Erythroblast (primary cell): ENCODE measurements around the gene BSPRY.
A peak's percentile ranks its signal among the peaks of the same experiment; 100 is the strongest.
"Not testable (repeated sequence)": the region's sequence is repeated elsewhere in the genome, so short reads cannot be mapped to it uniquely, and the experiment has no call there.

ENCODE experiments used
- DNase-seq, 2 experiments: peaks; one replicate each; lab custom pipeline; 2025; lab: John Stamatoyannopoulos, UW
- GATA1 ChIP-seq: IDR thresholded peaks from 2 replicates; pipeline ENCODE4 v1.6.1; 2011; ENCODE audit warnings: low read depth, mild to moderate bottlenecking, control low read depth, low read length, moderate library complexity
- POLR2A ChIP-seq: IDR thresholded peaks from 2 replicates; pipeline ENCODE4 v1.6.1; 2011; ENCODE audit warnings: mild to moderate bottlenecking, low read length

The BSPRY gene

DNA sequence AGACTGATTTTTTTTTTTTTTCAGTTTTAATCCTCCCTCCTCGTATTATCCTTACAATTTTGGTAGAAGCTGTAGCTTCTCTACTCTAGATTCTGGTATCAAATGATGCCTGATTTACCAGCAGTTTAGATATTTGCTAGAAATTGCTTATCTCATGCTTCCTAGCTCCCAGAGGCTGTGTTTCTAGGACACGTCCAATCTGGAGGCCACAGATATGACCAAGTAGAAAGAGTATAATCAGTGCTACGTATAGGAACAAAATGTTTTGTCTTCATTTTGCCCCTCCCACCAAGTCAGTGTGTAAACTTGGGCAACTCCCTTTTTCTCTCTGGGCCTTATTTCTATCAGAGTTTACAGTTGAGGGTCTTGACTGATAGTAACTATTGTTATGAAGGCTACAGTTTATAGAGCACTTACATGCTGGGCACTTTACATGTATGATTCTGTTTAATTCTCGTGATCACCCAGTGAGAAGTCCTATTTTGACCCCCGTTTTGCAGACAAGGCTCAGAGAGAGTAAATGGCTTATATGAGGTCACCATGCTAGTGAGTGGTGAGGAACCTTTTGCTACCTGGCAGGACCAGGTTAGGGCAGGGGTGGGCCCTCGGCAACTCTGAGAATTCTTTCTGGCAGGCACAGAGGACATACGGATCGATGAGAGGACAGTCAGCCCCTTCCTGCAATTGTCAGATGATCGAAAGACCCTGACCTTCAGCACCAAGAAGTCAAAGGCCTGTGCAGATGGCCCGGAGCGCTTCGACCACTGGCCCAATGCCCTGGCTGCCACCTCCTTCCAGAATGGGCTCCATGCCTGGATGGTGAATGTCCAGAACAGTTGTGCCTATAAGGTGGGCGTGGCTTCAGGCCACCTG lies 19.9 kb downstream of the BSPRY start:
- DNase-seq, result peak; percentile 70 to 91
- TF ChIP-seq GATA1, result peak; percentile 92
- peak; percentile 24 for TF ChIP-seq POLR2A

DNA sequence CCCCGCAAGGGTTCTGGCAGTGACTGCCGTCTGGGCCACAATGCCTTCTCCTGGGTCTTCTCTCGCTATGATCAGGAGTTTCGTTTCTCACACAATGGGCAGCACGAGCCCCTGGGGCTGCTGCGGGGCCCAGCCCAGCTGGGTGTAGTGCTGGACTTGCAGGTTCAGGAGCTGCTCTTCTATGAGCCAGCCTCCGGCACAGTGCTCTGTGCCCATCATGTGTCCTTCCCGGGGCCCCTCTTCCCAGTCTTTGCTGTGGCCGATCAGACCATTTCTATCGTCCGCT lies 20.5 kb downstream of the BSPRY start:
- DNase-seq, result no peak
- no peak for TF ChIP-seq GATA1
- no peak for TF ChIP-seq POLR2A

DNA sequence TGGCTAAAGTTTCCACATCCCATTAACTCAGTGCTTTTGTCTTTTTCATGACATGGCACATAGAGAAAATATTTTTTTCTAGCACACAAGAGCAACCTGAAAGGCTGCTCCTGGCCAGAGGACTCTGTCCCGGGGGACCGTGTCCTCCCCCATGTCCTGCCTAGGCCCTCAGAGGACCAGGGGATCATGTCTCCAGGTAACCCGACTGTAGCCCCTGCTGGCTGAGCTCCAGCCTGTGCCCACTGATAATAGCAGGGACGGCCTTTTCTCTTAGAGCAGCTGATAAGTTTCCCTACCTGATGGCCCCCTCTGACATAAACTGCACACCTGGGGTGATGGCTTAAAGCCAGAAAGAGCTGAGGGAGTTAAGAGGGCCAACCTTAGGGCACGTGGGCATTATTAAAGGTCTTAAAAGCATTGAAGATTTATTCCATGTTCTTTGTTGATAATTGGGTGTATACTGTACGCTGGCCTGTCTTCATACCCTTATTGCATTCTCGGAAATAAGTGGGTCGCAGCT lies 21.5 kb downstream of the BSPRY start:
- no peak for TF ChIP-seq POLR2A
- TF ChIP-seq GATA1, result no peak
- no peak for DNase-seq

DNA sequence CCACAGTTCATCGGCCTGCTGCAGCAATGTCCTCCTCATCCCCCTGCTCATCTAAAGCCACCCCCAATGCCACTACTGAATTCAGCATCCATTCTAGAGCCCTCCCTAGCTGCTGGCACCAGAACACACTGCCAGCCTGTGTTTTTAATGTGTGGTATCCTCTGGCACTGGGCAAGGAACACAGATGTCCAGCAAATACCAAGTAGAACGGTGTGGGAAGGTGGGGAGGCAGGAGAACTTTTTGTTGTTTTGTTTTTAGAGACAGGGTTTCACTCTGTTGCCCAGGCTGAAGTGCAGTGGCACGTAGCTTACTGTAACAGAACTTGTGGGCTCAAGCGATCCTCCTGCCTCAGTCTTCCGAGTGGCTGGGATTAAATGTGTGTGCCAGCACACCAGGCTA lies 22.7 kb downstream of the BSPRY start:
- DNase-seq, result no peak
- TF ChIP-seq POLR2A (no peak), GATA1 (no peak)

DNA sequence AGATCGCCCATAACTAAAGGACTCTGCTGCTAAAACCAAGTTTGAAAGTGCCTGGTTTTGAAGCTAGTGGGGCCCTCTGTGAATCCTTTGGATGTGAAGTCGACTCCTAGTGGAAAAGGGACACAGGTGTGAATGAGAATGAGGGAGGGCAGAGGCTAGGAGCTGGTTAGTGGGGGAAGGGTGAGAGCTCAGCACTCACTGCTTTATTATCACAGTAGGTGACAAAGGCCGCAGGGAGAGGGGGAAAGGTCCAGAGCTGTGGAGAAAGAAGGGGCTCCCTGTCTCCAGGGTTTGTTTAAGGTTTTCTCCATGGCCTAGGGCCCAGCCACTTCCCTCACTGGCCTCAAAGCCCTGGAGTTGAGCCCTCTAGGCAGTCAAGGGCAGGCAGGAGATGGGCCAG lies 23.9 kb downstream of the BSPRY start:
- TF ChIP-seq POLR2A, result no peak
- TF ChIP-seq GATA1, result no peak
- DNase-seq, result no peak

DNA sequence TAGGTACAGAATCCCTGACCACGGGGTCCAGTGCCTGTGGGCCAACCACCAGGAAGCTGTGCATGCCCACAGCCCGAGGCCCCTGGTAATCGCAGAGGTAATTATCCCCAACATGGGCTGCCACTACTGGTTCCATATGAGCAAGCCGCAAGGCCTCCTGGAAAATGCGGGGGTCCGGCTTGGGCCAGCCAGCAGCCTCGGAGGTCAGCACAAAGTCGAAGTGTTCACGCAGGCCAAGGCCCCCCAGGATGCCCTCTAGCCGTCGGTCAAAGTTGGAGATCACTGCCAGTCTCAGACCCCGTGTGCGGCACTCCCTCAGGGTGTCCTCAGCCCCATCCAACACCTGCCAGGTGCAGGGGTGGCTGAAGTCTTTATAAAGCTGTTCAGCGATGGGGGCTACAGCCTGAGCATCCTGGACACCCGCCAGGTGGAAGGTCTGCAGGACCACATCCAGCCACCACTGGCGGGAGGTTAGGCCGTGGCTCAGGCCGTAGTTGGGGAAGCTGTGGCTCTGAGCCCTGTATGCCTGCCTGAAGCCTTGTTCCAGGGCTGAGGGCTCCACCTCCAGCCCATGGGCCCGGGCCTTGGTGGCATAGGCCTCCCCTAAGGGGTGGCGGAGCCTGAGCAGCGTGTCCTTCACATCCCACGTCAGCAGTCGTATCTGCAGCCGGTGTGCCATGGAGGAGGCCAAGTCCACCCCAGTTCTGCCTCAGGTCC lies 24.5 kb downstream of the BSPRY start:
- TF ChIP-seq GATA1, result no peak
- no peak for TF ChIP-seq POLR2A

DNA sequence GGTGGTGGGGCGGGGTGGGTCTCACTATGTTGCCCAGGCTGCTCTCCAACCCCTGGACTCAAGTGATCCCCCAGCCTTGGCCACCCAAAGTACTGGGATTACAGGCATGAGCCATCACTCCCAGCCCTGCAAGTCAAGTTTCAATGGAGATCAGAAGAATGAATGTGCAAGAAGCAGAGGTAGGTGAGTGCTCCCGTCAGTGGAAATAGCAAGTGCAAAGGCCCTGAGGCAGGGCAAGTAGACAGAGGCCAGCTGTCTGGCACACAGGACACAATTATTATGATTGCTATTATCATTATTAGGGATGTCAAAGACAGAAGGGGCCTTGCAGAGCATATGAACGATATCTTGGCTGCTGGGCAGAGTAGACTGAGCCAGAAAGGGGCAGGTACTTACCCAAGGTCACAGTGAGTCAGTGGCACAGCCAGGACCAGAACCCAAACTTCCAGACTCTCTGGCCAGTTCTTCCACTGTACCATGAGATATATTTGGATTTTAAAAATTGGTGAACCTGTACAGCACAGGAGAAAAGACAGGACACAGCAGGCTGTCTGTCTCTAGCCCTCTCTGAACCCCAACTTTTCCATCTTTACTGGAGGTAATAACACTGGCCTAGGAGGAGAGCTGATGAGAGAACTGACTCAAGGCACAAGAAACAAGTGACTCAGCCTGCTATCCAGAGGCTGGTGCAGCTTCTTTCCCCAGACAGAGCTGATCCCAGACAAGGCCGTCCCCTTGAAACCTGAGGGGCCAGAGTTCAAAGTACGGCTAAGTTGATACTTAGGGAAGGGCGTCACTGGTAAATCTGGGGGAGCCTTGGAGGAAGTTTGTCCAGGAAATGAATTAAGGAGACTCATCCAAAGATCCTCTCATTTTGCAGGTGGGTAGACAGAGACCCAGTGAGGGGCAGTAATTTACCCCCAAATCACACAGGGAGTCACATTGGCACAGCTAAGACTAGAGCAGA lies 26.0 kb downstream of the BSPRY start:
- TF ChIP-seq POLR2A (no peak), GATA1 (no peak)
- DNase-seq, result peak in 1 of 2 experiments; percentile 50

More for the DNA sequence above, 24.5 kb downstream of the BSPRY start:
- DNase-seq, result no peak

DNA sequence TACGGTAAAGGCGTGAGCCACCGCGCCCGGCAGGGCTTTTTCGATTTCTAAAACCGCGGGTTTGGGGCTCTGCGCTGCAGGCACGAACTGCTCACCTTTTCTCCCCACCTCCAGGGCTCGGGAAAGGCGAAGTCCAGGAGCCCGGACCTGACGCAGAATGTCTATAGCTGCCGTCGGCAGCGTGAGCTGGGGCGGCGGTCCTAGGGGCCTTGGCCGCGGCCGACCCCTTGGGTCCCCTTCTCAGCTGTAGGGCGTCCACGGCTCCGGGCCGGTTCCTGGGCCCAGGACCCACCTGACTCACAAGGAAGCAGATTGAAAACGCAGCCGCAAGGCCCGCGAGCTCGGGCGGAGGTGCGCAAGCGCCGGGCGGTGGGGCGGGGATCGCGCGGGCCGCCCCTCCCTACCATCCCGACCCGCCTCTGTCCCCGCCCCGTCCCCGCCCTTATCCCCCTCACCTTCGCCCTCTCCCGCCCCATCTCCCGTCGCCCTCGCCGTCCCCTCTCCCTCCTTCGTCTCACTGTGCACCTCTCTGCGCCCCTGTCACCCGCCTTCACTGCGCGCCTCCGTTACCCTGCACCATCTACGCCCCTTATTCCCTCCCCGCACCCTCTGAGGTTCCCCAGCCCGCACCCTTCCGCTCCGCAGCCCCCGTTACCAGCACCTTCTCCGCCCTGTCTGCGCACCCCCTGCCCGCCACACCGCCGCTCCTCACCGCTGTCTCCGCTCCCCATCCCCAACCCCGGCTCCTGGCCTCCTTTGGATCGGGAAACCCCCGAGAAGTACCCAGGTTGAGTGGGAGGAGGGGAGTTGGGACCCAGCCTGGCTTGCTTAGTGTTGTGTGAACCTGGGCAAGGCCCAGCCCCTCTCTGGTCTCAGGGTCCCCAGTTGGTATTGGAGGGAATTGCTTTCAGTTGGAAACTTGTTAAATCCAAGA lies 27.6 kb downstream of the BSPRY start, which contains the start of gene HDHD3:
HDHD3 (minus strand) TSS at position 353 of the 934 bp plus-strand sequence. CDS start 2,632 bp downstream, outside the sequence.
- DNase-seq, result peak; percentile 75 to 78
- peak; percentile 64 for TF ChIP-seq POLR2A
- no peak for TF ChIP-seq GATA1

DNA sequence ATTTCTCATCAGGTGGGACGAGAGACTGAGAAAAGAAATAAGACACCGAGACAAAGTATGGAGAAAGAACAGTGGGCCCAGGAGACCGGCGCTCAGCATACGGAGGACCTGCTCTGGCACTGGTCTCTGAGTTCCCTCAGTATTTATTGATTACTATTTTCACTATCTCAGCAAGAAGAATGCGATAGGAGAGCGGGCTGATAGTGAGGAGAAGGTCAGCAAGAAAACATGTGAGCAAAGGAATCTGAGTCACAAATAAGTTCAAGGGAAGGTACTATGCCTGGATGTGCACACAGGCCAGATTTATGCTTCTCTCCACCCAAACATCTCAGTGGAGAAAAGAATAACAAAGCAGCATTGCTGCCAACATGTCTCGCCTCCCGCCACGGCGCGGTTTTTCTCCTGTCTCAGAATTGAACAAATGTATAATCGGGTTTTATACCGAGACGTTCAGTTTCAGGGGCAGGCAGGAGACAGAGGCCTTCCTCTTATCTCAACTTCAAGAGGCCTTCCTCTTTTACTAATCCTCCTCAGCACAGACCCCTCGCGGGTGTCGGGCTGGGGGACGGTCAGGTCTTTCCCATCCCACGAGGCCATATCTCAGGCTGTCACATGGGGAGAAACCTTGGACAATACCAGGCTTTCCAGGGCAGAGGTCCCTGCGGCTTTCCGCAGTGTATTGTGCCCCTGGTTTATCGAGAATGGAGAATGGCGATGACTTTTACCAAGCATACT lies 29.9 kb downstream of the BSPRY start:
- peak; percentile 42 to 70 for DNase-seq

DNA sequence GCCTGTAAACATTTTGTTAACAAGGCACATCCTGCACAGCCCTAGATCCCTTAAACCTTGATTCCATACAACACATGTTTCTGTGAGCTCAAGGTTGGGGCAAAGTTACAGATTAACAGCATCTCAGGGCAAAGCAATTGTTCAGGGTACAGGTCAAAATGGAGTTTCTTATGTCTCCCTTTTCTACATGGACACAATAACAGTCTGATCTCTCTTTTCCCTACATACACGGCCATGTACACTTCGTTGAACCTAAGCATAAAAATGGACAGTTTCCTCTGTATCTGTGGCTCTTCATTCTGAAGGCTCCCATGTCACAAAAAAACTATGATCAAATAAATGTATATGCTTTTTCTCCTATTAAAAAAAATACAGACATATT lies 30.5 kb downstream of the BSPRY start:
- DNase-seq, result not testable (repeated sequence)

DNA sequence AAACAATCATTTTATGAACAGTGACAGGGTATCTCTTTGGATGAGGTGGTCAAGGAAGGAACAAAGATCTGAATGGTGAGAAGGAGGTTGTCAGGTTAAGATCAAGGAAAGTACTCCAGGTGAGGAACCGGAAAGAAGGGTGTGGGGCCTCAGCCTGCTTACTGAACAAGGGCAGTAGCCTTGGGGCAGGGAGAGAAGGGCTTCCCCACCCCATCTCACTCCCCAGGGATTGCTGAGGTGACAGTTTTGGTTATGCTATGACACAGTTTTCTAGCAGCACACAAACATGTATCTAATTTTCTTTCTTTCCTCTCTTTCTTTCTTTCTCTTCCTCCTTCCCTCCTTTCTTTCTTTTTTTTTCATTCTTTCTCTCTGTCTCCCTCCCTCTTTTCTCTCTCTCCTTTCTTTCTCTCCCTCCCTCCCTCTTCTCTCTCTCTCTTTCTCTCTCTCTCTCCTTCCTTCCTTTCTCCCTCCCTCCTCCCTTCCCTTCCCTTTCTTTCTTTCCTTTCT lies 31.6 kb downstream of the BSPRY start:
- no peak for TF ChIP-seq GATA1
- TF ChIP-seq POLR2A, result no peak
- DNase-seq, result no peak

DNA sequence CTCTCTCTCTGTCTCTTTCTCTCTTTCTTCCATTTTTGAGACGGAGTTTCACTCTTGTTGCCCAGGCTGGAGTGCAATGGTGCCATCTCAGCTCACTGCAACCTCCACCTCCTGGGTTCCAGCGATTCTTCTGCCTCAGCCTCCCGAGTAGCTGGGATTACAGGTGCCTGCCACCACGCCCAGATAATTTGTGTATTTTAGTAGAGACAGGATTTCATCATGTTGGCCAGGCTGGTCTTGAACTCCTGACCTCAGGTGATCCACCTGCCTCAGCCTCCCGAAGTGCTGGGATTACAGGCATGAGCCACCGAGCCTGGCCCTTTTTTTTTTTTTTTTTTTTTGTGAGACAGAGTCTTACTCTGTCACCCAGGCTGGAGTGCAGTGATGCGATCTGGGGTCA lies 32.1 kb downstream of the BSPRY start:
- DNase-seq, result not testable (repeated sequence)
